Natural killer cell (primary cell): ENCODE results near the gene SLC19A1. TPM values are rescaled to one million over a fixed set of nuclear protein-coding genes. Genes with fewer than 3 reads are reported as not detected.

Experiments
- ATAC-seq, 3 donors: fragments of 150-1000 bp in 2 of 3; fragments of 200-7000 bp in 1 of 3; cut with Tn5 transposase; 1 replicate in 1 of 3; 2 replicates in 2 of 3; pipeline ENCODE4 v1.10.0; 2021; ENCODE audit warnings: mild to moderate bottlenecking in 2 of 3, moderate library complexity in 2 of 3
- DNase-seq, 2 donors: peaks; one replicate each; pipeline versions ENCODE4 v3.0.0 to v3.0.0-alpha.2; 2013 to 2021; ENCODE audit warnings: mixed read lengths in 1 of 2
- H3K27ac ChIP-seq: one replicate; pipeline ENCODE4 v1.5.1; 2013; ENCODE audit warnings: mild to moderate bottlenecking, low read length
- H3K27me3 ChIP-seq: one replicate; pipeline ENCODE4 v1.6.1; 2013; ENCODE audit warnings: low read length; ENCODE audit not compliant: control insufficient read depth, insufficient read depth
- H3K36me3 ChIP-seq: one replicate; pipeline ENCODE4 v1.6.1; 2013; ENCODE audit warnings: low read length; ENCODE audit not compliant: control insufficient read depth, insufficient read depth
- H3K4me1 ChIP-seq: one replicate; pipeline ENCODE4 v1.6.1; 2013; ENCODE audit warnings: low read length; ENCODE audit not compliant: control insufficient read depth, insufficient read depth
- H3K4me3 ChIP-seq: one replicate; pipeline ENCODE4 v1.5.1; 2013; ENCODE audit warnings: low read length
- H3K9me3 ChIP-seq: one replicate; pipeline ENCODE4 v1.6.1; 2013; ENCODE audit warnings: low read length; ENCODE audit not compliant: control insufficient read depth, insufficient read depth
- H3K27ac Mint-ChIP-seq, 2 donors: one replicate each; pipeline ENCODE4 v1.8.0; 2022; ENCODE audit warnings: mild to moderate bottlenecking in 2 of 2, mixed read lengths in 2 of 2, moderate library complexity in 1 of 2
- H3K27me3 Mint-ChIP-seq, 2 donors: one replicate each; pipeline ENCODE4 v1.8.0; 2022; ENCODE audit warnings: low read depth in 2 of 2, mixed read lengths in 2 of 2
- H3K36me3 Mint-ChIP-seq: one replicate; pipeline ENCODE4 v1.8.0; 2022; ENCODE audit warnings: mixed read lengths
- H3K4me1 Mint-ChIP-seq, 2 donors: one replicate each; pipeline ENCODE4 v1.8.0; 2022; ENCODE audit warnings: mixed read lengths in 2 of 2
- H3K4me3 Mint-ChIP-seq: one replicate; pipeline ENCODE4 v1.8.0; 2022; ENCODE audit warnings: mild to moderate bottlenecking, moderate library complexity, mixed read lengths
- H3K9me3 Mint-ChIP-seq, 2 donors: one replicate each; pipeline ENCODE4 v1.8.0; 2022; ENCODE audit warnings: mixed read lengths in 2 of 2
- WGBS: methylation state at CpG from one replicate; pipeline ENCODE4 v1.1.7; 2013; ENCODE audit warnings: missing lambda C conversion rate; ENCODE audit not compliant: insufficient coverage; 5-methylcytosine and 5-hydroxymethylcytosine counted together
- intact Hi-C: fragments of 100-400 bp; cut with micrococcal nuclease; formaldehyde crosslinking; loops from one replicate; pipeline ENCODE4 v1.14.2; 2022
- total RNA-seq, 4 donors: library from RNA; stranded (reverse); fragments of 120-200 nt in 1 of 4; gene quantifications; one replicate each; pipeline versions ENCODE4 v1.2.3 to v1.2.4, GENCODE V29; 2013 to 2022
- TF ChIP-seq, protein P1 (sequence below): fragments of 200-600 bp; IDR thresholded peaks from one replicate; pipeline ENCODE4 v1.8.0; 2022; ENCODE audit warnings: antibody characterized with exemption

SLC19A1 gene
- total RNA-seq, 3 donors from 2014 or later (not counting 1 experiment from before 2014, with no cell fraction given) = 2.5 to 9.0 (median 4.9) TPM

DNA sequence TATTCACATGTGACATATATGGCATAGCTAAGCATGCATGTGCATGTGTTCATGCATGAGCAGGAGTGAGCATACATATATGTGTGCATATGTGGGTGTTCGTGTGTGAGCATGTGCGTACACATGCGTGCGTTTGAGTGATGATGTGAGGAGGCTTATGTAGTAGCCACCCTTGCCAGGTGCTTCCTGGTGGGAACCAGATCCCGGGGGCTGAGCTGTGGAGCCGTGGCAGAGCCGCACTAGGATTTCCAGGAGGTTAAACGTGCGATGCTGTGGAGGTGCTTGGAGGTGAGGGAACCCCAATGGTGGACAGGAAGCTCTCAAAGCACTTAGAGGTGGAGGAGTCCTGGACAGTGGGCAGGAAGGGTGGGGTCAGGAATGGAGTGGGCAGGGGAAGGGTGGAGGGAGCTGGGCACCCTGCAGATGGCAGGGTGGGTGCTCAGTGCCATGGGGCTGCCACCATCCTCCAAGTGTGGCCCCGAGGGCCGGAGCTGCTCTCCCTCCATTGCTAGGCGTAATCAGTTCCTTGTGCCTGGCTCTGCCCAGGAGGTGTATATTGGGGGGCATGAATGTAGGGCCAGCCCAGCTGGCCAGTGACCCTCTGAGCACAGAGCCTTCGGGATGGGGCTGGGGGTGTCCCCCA is 88.8 kb downstream of the SLC19A1 start:
- TF ChIP-seq, protein P1, sequence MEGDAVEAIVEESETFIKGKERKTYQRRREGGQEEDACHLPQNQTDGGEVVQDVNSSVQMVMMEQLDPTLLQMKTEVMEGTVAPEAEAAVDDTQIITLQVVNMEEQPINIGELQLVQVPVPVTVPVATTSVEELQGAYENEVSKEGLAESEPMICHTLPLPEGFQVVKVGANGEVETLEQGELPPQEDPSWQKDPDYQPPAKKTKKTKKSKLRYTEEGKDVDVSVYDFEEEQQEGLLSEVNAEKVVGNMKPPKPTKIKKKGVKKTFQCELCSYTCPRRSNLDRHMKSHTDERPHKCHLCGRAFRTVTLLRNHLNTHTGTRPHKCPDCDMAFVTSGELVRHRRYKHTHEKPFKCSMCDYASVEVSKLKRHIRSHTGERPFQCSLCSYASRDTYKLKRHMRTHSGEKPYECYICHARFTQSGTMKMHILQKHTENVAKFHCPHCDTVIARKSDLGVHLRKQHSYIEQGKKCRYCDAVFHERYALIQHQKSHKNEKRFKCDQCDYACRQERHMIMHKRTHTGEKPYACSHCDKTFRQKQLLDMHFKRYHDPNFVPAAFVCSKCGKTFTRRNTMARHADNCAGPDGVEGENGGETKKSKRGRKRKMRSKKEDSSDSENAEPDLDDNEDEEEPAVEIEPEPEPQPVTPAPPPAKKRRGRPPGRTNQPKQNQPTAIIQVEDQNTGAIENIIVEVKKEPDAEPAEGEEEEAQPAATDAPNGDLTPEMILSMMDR = no peak
- Histone ChIP-seq H3K9me3 (no peaks in the 10 kb centered on the region), H3K27ac (no peak overlapping the region), H3K27me3 (no peaks in the 10 kb centered on the region), H3K36me3 (no peaks in the 10 kb centered on the region), H3K4me3 (no peak overlapping the region), H3K4me1 (peaks cover 6% of the 10 kb centered on the region)
- Mint-ChIP-seq H3K4me3 (no peak overlapping the region), H3K4me1 (peaks cover 5 to 6% of the 10 kb centered on the region in 2 donors), H3K36me3 (no peaks in the 10 kb centered on the region), H3K27me3 (peaks cover under 1 to 2% of the 10 kb centered on the region in 2 donors), H3K9me3 (no peaks in the 10 kb centered on the region), H3K27ac (no peak overlapping the region)
- DNase-seq = no peak
- ATAC-seq = no peak
- intact Hi-C loops = no loop called here
- WGBS = 91% methylated on average over 13 of the region's 13 CpGs

DNA sequence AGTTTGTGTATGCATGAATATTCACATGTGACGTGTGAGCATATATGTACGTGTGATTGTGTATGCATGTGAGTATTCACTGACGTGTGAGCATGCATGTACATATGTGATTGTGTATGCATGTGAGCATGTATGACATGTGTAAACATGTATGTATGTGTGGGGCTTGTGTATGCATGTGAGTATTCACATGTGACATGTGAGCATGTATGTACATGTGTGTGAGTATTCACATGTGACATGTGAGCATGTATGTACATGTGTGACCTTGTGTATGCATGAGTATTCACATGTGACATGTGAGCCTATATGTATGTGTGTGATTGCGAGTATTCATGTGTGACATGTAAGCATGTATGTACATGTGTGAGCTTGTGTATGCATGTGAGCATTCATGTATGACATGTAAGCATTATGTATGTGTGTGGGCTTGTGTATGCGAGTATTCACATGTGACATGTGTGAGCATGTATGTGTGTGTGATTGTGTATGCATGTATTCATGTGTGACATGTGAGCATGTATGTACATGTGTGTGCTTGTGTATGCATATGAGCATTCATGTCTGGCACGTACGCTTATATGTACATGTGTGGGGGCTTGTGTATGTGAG is 89.4 kb downstream of the SLC19A1 start:
- no peak overlapping the region for H3K27ac Mint-ChIP-seq
- peaks cover 6 to 7% of the 10 kb centered on the region in 2 donors for H3K27me3 Mint-ChIP-seq
- no peaks in the 10 kb centered on the region for H3K9me3 ChIP-seq
- 96% methylated on average over 7 of the region's 7 CpGs for WGBS
- TF ChIP-seq, protein P1 = no peak
- peaks cover 5 to 6% of the 10 kb centered on the region in 2 donors for H3K4me1 Mint-ChIP-seq
- no peak overlapping the region for H3K4me3 ChIP-seq
- H3K4me3 Mint-ChIP-seq = no peak overlapping the region
- H3K36me3 ChIP-seq = no peaks in the 10 kb centered on the region
- DNase-seq (no peak), ATAC-seq (no peak)
- no peaks in the 10 kb centered on the region for H3K27me3 ChIP-seq
- H3K27ac ChIP-seq = no peak overlapping the region
- no peaks in the 10 kb centered on the region for H3K9me3 Mint-ChIP-seq
- intact Hi-C loops = no loop called here
- peaks cover 6% of the 10 kb centered on the region for H3K4me1 ChIP-seq
- no peaks in the 10 kb centered on the region for H3K36me3 Mint-ChIP-seq

DNA sequence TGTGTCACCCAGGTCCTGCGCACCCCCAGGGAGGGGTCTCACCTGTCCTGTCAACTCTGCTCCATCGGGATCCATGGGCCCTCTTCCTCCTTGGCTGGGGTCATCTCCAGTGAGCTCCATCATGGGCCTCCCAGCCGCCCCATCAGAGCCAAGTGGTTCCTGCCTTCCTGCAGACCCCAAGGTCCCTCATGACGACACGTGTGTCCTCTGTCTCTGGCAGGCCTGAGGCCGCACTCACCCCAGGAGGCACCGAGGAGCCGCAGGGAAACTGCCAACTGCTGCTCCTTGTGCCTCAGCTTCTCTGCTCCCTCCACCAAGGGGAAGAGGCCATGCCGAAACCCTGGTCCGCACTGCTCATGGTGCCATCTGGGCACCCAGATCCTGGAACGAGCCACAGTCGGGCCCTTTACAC is 90.5 kb downstream of the SLC19A1 start:
- no peaks in the 10 kb centered on the region for H3K36me3 ChIP-seq
- no peaks in the 10 kb centered on the region for H3K27me3 ChIP-seq
- peaks cover 6% of the 10 kb centered on the region for H3K4me1 ChIP-seq
- H3K9me3 ChIP-seq = no peaks in the 10 kb centered on the region
- peaks cover 5 to 6% of the 10 kb centered on the region in 2 donors for H3K4me1 Mint-ChIP-seq
- intact Hi-C loops = no loop called here
- no peaks in the 10 kb centered on the region for H3K36me3 Mint-ChIP-seq
- ATAC-seq (no peak), DNase-seq (no peak)
- no peak overlapping the region for H3K4me3 Mint-ChIP-seq
- 94% methylated on average over 12 of the region's 12 CpGs for WGBS
- TF ChIP-seq, protein P1 = no peak
- no peak overlapping the region for H3K27ac ChIP-seq
- no peak overlapping the region for H3K4me3 ChIP-seq
- no peaks in the 10 kb centered on the region for H3K9me3 Mint-ChIP-seq
- H3K27me3 Mint-ChIP-seq = peaks cover 11 to 16% of the 10 kb centered on the region in 2 donors
- H3K27ac Mint-ChIP-seq = no peak overlapping the region
